Measurements from ENCODE around the gene ZNF446. TPM values are rescaled to one million over a fixed set of nuclear protein-coding genes. Genes with fewer than 3 reads are reported as not detected.
"Not testable (repeated sequence)": the region's sequence is repeated elsewhere in the genome, so short reads cannot be mapped to it uniquely, and the experiment has no call there.

The ZNF446 gene
- total RNA-seq, 1 donor from 2014 or later: 6.8 TPM

DNA sequence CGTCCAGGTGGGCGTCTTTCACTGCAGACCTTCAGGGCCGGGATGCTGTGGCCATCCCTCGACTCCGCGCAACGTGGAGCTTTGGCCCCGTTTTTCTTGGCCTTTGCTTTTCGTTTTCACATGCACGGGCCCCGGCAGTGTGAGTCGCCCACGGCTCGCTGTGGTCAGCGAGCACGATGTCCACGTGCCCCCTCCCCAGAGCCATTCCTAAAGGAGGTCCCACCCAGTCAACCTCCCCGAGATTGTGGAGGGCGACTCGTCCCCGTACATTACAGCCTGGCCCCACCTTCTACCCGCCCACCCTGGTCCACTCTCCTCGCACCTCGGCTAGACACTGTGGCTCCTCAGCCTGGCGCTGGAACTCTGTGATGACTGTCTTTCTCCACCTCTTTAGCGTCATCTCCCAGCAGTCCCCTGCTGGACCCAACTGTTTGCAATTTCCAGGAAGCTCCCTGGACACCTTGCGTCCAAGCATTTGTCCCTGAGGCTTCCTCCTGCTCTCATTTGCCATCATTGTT is 405 bp downstream of the ZNF446 start:
- Mint-ChIP-seq H3K27me3 (no peaks in the 10 kb centered on the region), H3K36me3 (ENCODE audit: low read depth) (peaks cover 22% of the 10 kb centered on the region), H3K4me3 (peak overlapping the region; percentile 93), H3K9me3 (no peaks in the 10 kb centered on the region), H3K4me1 (peaks cover 19% of the 10 kb centered on the region), H3K27ac (peak overlapping the region; percentile 97)
- DNase-seq: no peak
- intact Hi-C loops (cut with micrococcal nuclease): loop anchor here (1.0 to 2.0 kb wide), 8 partner anchors 23 to 171 kb away; partner anchors contain the start of genes CHMP2A, ERVK3-1, ZBTB45 and ZNF324B

DNA sequence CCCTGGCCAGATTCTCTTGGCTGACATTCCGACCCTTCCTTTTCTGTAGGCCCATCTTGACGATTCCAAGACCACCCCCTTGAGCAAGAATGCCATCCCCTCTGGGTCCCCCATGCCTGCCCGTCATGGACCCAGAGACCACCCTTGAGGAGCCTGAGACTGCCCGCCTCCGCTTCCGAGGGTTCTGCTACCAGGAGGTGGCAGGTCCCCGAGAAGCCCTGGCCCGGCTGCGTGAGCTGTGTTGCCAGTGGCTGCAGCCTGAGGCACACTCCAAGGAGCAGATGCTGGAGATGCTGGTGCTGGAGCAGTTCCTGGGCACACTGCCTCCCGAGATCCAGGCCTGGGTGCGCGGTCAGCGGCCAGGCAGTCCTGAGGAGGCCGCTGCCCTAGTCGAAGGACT is 978 bp downstream of the ZNF446 start:
- Mint-ChIP-seq H3K27ac (peak overlapping the region; percentile 97), H3K4me3 (peak overlapping the region; percentile 93), H3K9me3 (no peaks in the 10 kb centered on the region), H3K4me1 (peaks cover 19% of the 10 kb centered on the region), H3K36me3 (ENCODE audit: low read depth) (peaks cover 18% of the 10 kb centered on the region), H3K27me3 (no peaks in the 10 kb centered on the region)
- intact Hi-C loops (cut with micrococcal nuclease): loop anchor here (2.0 kb wide), 2 partner anchors 68 to 78 kb away; partner anchors contain the start of genes CHMP2A and ZNF584
- no peak for DNase-seq

DNA sequence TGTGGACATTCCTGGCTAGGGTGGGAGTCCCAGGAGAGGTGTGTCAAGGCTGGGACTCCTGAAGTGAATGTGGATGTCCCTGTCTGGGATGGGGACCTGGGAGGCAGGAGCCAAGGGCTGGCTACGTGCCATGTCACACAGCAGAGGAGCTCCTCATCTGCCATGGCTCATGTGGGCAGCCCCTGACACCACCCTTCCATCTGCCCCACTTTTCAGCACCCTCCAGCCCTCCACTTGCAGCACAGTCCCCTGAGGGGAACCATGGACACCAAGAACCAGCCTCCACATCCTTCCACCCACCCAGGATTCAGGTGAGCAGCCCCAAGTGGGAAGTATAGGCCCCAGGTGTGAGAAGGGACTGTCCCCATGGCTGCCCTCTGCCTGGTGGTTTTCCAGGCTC is 1.7 kb downstream of the ZNF446 start:
- Mint-ChIP-seq H3K4me3 (peak overlapping the region; percentile 15), H3K4me1 (peaks cover 19% of the 10 kb centered on the region), H3K27me3 (no peaks in the 10 kb centered on the region), H3K9me3 (no peaks in the 10 kb centered on the region), H3K36me3 (ENCODE audit: low read depth) (peaks cover 18% of the 10 kb centered on the region), H3K27ac (peak overlapping the region; percentile 34)
- DNase-seq: no peak
- intact Hi-C loops (cut with micrococcal nuclease): loop anchor here (2.0 kb wide), 2 partner anchors 69 to 77 kb away; partner anchors contain the start of genes CHMP2A and ZNF584

DNA sequence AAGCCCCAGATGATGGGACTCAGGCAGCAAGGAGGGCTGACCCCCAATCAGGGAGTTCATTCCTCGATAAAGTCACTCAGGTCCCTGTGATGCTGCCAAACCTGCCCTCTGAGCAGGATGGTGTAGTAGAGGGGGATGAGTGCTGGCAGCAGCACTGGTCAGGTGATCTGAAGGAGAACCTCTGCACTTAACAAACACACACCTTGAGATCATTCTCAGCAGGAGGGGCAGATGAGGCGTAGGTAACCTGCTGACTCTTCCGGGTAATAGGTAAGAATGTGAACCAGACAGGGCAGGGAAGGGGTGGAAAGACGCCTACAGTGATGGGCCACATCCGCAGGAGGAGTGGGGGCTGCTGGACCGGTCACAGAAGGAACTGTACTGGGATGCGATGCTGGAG is 3.2 kb downstream of the ZNF446 start:
- H3K4me1 Mint-ChIP-seq: peaks cover 16% of the 10 kb centered on the region
- no peaks in the 10 kb centered on the region for H3K9me3 Mint-ChIP-seq
- peak overlapping the region; percentile 11 for H3K27ac Mint-ChIP-seq
- intact Hi-C loops (cut with micrococcal nuclease): no loop called here
- no peaks in the 10 kb centered on the region for H3K27me3 Mint-ChIP-seq
- H3K4me3 Mint-ChIP-seq: no peak overlapping the region
- no peak for DNase-seq
- H3K36me3 Mint-ChIP-seq (ENCODE audit: low read depth): peaks cover 15% of the 10 kb centered on the region

DNA sequence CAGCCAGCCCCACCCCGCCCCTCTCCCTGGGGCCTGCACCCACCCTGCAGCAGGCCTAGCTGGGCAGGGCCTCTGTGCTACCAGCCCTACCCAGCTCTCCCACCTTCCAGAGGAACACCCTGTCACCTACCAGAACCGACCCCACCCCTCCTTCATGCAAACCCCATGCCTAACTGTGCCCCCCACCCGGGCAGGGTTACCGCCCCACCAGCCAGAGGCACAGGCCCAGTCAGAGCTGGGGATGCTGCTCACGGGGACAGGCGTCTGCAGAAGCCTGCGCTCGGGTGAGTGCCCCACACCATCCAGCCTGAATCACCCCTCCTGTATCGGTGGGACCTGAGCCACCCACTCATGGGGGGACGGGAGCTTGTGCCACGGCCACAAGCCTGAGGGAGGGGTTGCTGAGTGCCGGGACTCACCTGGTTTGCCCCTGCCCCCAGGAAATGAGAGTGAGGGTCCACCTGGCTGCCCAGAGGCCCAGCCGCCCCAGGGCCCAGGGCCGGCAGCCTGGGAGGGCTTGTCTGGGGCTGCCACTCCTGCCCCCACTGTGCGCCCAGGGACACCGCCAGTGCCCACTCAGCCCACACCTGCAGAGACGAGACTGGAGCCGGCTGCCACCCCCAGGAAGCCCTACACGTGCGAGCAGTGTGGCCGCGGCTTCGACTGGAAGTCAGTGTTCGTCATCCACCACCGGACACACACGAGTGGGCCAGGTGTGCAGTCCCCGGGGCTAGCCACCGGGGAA is 3.8 kb downstream of the ZNF446 start:
- Mint-ChIP-seq H3K9me3 (no peaks in the 10 kb centered on the region), H3K4me1 (peaks cover 12% of the 10 kb centered on the region)
- intact Hi-C loops (cut with micrococcal nuclease): no loop called here

DNA sequence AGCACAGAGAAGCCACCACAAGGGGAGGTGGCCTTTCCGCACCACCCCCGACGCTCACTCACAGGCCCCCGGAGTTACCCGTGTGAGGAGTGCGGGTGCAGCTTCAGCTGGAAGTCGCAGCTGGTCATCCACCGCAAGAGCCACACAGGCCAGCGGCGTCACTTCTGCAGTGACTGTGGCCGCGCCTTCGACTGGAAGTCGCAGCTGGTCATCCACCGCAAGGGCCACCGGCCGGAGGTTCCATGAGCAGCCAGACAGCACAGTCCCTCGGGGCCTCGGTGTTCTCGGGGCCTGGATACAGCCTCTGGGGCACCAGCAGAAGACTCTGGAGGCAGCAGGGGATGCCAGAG is 4.3 kb downstream of the ZNF446 start:
- no peak overlapping the region for H3K27ac Mint-ChIP-seq
- H3K4me3 Mint-ChIP-seq: no peak overlapping the region
- DNase-seq: no peak
- H3K27me3 Mint-ChIP-seq: no peaks in the 10 kb centered on the region
- H3K4me1 Mint-ChIP-seq: peaks cover 8% of the 10 kb centered on the region
- H3K9me3 Mint-ChIP-seq: no peaks in the 10 kb centered on the region
- H3K36me3 Mint-ChIP-seq (ENCODE audit: low read depth): peaks cover 13% of the 10 kb centered on the region
- intact Hi-C loops (cut with micrococcal nuclease): no loop called here

More for the DNA sequence above, 3.8 kb downstream of the ZNF446 start:
- no peak for DNase-seq
- H3K4me3 Mint-ChIP-seq: no peak overlapping the region
- no peaks in the 10 kb centered on the region for H3K27me3 Mint-ChIP-seq
- no peak overlapping the region for H3K27ac Mint-ChIP-seq
- H3K36me3 Mint-ChIP-seq (ENCODE audit: low read depth): peaks cover 13% of the 10 kb centered on the region

DNA sequence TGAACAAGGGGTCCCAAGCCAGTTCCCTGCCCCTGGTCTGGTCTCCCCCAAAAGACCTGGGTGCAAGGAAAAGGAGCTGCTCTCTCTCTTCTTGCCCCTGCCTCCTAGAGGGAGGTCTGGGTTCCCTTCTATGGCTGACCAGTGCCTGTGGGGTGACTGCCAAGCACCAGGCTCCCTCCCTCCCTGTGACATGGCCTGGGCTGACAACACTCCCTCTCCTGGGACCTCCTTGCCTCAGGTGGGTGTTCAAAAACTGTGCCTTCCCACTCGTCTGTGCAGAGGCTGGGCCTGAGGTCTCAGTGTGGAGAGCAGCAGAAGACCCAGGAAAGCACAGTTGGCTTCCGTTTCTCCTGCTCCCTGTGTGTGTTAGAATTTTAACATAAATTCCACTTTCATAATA is 4.7 kb downstream of the ZNF446 start:
- Mint-ChIP-seq H3K4me3 (no peak overlapping the region), H3K9me3 (no peaks in the 10 kb centered on the region), H3K36me3 (ENCODE audit: low read depth) (peaks cover 13% of the 10 kb centered on the region), H3K27ac (no peak overlapping the region), H3K27me3 (no peaks in the 10 kb centered on the region), H3K4me1 (peaks cover 5% of the 10 kb centered on the region)
- DNase-seq: no peak
- intact Hi-C loops (cut with micrococcal nuclease): no loop called here

DNA sequence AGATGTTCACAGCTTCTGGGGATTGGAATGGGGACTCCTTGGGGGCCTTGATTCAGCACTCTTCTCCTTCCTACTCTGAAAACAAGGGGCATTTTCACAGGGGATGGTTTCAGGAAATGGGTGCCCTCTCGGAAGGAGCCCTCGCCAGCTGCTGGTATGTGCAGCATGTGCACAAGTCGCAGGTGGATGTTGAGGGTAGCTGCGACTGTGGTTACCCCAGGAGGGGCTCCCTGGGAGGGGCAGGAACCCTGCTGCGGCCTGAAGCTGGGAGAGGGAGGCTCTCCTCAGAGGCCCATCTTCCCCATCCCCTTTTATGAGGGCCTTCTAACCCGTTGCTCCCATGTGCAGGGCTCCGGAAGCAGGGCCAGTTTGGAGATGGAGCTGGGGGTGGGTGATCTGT is 6.2 kb downstream of the ZNF446 start:
- peaks cover 15% of the 10 kb centered on the region for H3K36me3 Mint-ChIP-seq (ENCODE audit: low read depth)
- H3K9me3 Mint-ChIP-seq: no peaks in the 10 kb centered on the region
- intact Hi-C loops (cut with micrococcal nuclease): no loop called here
- DNase-seq: no peak
- no peaks in the 10 kb centered on the region for H3K27me3 Mint-ChIP-seq
- no peak overlapping the region for H3K4me3 Mint-ChIP-seq
- no peaks in the 10 kb centered on the region for H3K4me1 Mint-ChIP-seq
- no peak overlapping the region for H3K27ac Mint-ChIP-seq

DNA sequence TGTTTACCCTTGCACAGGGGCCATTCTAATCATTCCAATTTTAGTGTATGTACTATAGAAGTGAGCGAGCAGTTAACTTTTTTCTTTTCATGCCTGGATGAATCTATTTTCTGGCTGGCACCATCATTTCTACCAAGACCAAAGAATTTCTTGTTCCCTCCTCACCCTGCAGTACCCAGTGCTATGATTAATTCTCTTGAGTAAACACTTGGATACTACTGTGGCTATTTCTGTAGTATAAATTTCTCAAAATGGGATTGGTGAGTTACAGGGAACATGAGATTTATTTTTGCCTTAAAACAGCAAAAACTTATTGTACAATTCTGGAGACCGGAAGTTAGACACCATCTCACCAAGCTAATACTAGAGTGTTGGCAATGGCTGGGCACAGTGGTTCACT is 7.6 kb downstream of the ZNF446 start:
- Mint-ChIP-seq H3K4me3 (no peak overlapping the region), H3K36me3 (ENCODE audit: low read depth) (peaks cover 15% of the 10 kb centered on the region), H3K27ac (no peak overlapping the region), H3K9me3 (no peaks in the 10 kb centered on the region), H3K4me1 (no peaks in the 10 kb centered on the region), H3K27me3 (no peaks in the 10 kb centered on the region)
- DNase-seq: no peak
- intact Hi-C loops (cut with micrococcal nuclease): no loop called here

DNA sequence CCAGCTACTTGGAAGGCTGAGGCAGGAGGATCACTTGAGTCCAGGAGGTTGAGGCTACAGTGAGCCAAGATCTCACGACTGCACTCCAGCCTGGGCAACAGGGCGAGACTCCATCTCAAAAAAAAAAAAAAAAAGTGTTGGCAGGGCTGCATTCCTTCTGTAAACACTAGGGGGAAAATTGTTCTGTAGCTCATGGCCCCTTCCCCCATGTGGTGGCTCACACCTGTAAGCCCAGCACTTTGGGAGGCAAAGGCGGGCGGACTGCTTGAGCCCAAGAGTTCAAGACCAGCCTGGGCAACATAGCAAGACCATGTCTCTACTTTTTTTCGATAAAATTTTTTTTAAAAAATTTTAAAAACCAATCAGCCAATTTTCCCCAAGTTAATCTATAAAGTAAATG is 8.2 kb downstream of the ZNF446 start:
- H3K9me3 Mint-ChIP-seq; H3K27me3 Mint-ChIP-seq; H3K27ac Mint-ChIP-seq; intact Hi-C loops (cut with micrococcal nuclease); H3K4me1 Mint-ChIP-seq; H3K4me3 Mint-ChIP-seq; DNase-seq: not testable (repeated sequence)
- peaks cover 11% of the 10 kb centered on the region for H3K36me3 Mint-ChIP-seq (ENCODE audit: low read depth)

DNA sequence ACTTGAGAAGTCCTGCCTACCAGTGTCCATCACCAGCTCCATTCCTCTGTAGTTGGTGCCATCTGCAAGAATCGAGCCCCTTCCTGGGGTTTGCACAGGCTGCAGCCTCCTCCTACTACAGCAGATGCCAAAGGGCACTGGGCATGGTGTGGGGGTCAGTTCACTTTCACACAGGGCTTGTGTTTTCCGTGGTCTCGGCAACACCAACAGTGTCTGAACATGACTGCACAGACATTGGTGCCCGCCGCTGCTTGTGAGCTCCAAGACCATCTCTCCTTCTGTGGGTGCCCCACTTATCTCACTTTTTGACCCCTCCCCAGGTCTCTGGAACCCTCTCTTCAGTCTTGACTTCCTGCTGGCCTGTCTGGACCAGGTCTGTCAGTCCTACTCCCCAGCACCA is 15.2 kb downstream of the ZNF446 start:
- Mint-ChIP-seq H3K4me1 (peaks cover 6% of the 10 kb centered on the region), H3K4me3 (no peak overlapping the region), H3K36me3 (ENCODE audit: low read depth) (peaks cover 10% of the 10 kb centered on the region), H3K27ac (no peak overlapping the region), H3K27me3 (no peaks in the 10 kb centered on the region), H3K9me3 (no peaks in the 10 kb centered on the region)
- intact Hi-C loops (cut with micrococcal nuclease): no loop called here
- DNase-seq: no peak

DNA sequence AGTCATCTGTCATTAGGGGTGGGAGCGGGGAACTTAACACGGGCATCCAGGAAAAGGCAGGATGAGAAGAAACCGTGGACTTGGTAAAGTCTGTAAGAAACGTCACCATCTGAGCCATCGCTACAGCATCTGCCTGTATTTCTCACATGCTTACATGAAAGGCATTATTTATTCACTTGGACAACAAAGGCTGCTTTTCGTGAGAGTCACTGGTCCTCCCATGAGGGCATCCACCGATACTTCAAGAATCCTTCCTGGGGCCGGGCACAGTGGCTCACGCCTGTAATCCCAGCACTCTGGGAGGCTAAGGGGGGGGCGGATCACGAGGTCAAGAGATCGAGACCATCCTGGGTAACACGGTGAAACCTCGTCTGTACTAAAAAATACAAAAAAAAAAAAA is 16.1 kb downstream of the ZNF446 start:
- H3K4me3 Mint-ChIP-seq: no peak overlapping the region
- H3K9me3 Mint-ChIP-seq: no peaks in the 10 kb centered on the region
- H3K27me3 Mint-ChIP-seq: no peaks in the 10 kb centered on the region
- H3K4me1 Mint-ChIP-seq: peaks cover 12% of the 10 kb centered on the region
- no peak overlapping the region for H3K27ac Mint-ChIP-seq
- peaks cover 8% of the 10 kb centered on the region for H3K36me3 Mint-ChIP-seq (ENCODE audit: low read depth)
- intact Hi-C loops (cut with micrococcal nuclease): no loop called here
- no peak for DNase-seq

DNA sequence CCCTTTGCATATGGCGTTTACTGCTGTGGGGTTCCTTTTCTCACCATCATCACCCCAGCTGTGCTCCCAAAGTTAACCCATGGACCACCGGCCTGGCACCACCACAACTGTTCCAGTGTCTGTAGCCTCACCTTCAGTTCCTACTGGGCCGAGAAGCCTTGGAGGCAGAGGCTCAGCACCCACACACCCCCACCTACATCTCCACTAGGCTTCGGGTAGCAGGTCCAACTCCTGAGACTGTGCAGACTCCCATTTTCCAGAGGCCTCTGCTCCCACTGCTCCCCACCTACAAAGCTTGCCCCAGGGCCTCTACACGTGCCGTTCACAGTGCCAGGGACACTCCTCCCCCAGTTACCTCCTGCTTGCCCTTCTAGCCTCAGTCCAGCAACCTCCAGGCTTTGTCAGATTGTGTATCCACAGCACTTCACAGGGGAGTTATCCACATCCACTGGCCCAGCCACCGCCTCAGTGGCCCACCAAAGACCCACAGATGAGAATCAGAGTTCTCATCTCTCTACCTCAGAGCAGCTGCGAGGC is 21.6 kb downstream of the ZNF446 start:
- peak overlapping the region; percentile 34 for H3K27ac Mint-ChIP-seq
- no peaks in the 10 kb centered on the region for H3K36me3 Mint-ChIP-seq (ENCODE audit: low read depth)
- no peak for DNase-seq
- intact Hi-C loops (cut with micrococcal nuclease): no loop called here
- no peaks in the 10 kb centered on the region for H3K27me3 Mint-ChIP-seq
- peaks cover 10% of the 10 kb centered on the region for H3K9me3 Mint-ChIP-seq
- H3K4me3 Mint-ChIP-seq: peak overlapping the region; percentile 96
- peaks cover 25% of the 10 kb centered on the region for H3K4me1 Mint-ChIP-seq

DNA sequence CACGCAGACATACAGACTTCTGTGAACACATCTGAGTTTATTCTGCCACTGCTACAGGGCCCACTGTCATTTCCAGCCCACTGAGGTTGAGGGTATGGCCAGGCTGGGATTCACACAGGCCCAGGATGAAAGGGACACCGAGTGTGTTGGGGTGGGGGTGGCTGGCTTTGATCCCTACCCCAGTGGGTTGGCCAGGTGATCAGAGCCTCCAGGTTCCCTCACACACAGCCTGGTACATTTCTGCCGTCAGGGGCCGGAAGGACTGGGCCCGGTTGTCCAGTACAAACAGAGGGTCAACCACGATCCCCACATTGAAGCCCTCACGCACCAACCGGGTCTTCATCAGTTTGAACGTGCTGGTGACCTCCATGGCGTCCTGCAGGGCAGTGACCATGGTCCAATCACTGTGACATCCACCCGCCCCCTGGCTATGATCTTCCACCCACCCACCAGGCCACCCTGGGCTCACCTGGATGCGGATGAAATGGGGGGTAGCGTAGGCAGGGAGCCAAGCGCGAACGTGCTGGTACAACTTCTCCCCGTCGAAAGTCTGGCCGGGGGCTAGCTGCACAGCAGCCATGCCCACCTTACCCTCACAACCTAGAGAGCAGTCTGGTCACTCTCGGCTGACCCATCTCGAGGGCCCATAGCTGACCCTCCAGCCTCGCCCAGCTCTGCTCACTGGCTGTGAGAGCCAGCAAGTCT is 22.3 kb downstream of the ZNF446 start:
- Mint-ChIP-seq H3K9me3 (peaks cover 10% of the 10 kb centered on the region), H3K27me3 (no peaks in the 10 kb centered on the region), H3K27ac (peak overlapping the region; percentile 99), H3K4me1 (peaks cover 25% of the 10 kb centered on the region), H3K4me3 (peak overlapping the region; percentile 96), H3K36me3 (ENCODE audit: low read depth) (no peaks in the 10 kb centered on the region)
- intact Hi-C loops (cut with micrococcal nuclease): loop anchor here (1.0 kb wide), 5 partner anchors 9 to 58 kb away; partner anchors contain the start of genes TRIM28, ZNF132 and ZNF446
- DNase-seq: no peak
